Ovary (tissue), 9 donors: ENCODE measurements around the gene DKKL1. TPM values are rescaled to one million over a fixed set of nuclear protein-coding genes. Genes with fewer than 3 reads are reported as not detected.

Experiments
- DNase-seq, 5 donors: peaks; one replicate each; pipeline ENCODE4 v3.0.0-alpha.2; 2019 to 2020
- H3K27ac ChIP-seq, 2 donors: fragments of 200-600 bp; one replicate each; pipeline versions ENCODE4 v1.5.1 to v1.8.0; 2019 to 2022
- H3K27me3 ChIP-seq: fragments of 200-600 bp; one replicate; pipeline ENCODE4 v1.8.0; 2022
- H3K36me3 ChIP-seq: fragments of 200-600 bp; sonication (generic); one replicate; pipeline ENCODE4 v1.5.1; 2019
- H3K4me1 ChIP-seq: one replicate; pipeline ENCODE4 v1.8.1; 2013; ENCODE audit warnings: mild to moderate bottlenecking, moderate library complexity; ENCODE audit not compliant: insufficient read depth
- H3K4me3 ChIP-seq: fragments of 200-600 bp; sonication (generic); one replicate; pipeline ENCODE4 v1.5.1; 2017
- H3K9me3 ChIP-seq, 2 donors: fragments of 200-600 bp in 1 of 2; sonication (generic) in 1 of 2; one replicate each; pipeline versions ENCODE4 v1.5.1 to v1.8.1; 2013 to 2019; ENCODE audit warnings: mild to moderate bottlenecking in 1 of 2, moderate library complexity in 1 of 2
- EP300 ChIP-seq: sonication (generic); formaldehyde crosslinking; IDR thresholded peaks from one replicate; pipeline ENCODE4 v1.6.1; 2017; ENCODE audit warnings: antibody characterized with exemption
- POLR2A ChIP-seq: fragments of 450-650 bp; IDR thresholded peaks from one replicate; pipeline ENCODE4 v1.6.1; 2017; ENCODE audit warnings: antibody characterized with exemption, mild to moderate bottlenecking, moderate library complexity
- WGBS, 3 donors: extraction: QIAGEN DNeasy Blood & Tissue Kit in 1 of 3; methylation state at CpG; one replicate each; pipeline versions ENCODE4 v1.1.5 to v1.1.7; 2013 to 2017; 5-methylcytosine and 5-hydroxymethylcytosine counted together
- intact Hi-C, 4 donors: fragments of 100-400 bp; cut with DNase I; formaldehyde crosslinking; loops; one replicate each; pipeline versions ENCODE4 v1.11.0 to v1.15.1; 2022 to 2023
- polyA plus RNA-seq, 2 donors: library from polyadenylated mRNA; stranded (reverse); fragments of 200-250 nt in 1 of 2; fragments of 350-450 nt in 1 of 2; fragmentation: Illumina TruSeq in 1 of 2; extraction: RNeasy Lipid Tissue Mini Kit (QIAGEN cat#74804) in 1 of 2; gene quantifications; one replicate each; pipeline ENCODE4 v1.2.3, GENCODE V29; 2013 to 2014
- total RNA-seq, 7 donors: library from RNA; depleted of rRNA in 2 of 7; stranded (reverse); fragments of >200 nt in 2 of 7; fragmentation: NEBNext Ultra II Directional in 3 of 7; extraction: Animal tissue kit (Norgen Biotek cat#: 25700) in 3 of 7; gene quantifications; one replicate each; pipeline versions ENCODE4 v1.1.0 to v1.2.4, GENCODE V29; 2016 to 2023
- TF ChIP-seq, protein P1 (sequence below), 3 donors: fragments of 450-650 bp in 2 of 3; fragments of 200-600 bp in 1 of 3; IDR thresholded peaks; one replicate each; pipeline versions ENCODE4 v1.5.1 to v1.8.0; 2016 to 2022; ENCODE audit warnings: antibody characterized with exemption in 3 of 3, mild to moderate bottlenecking in 1 of 3
- donor health status: DM: no; HTN: no; CAD: no; lungs with moderate emphysema.
- donor health status: DM: no; HTN: no; CAD: no.
- donor health status: Bipolar disorder and iron deficiency.
- donor health status: DM: yes; HTN: yes; CAD: no.
- donor health status: DM: no; HTN: no; CAD: no.
- donor health status: DM: yes; HTN: yes; CAD: no.

DKKL1 gene
- total and polyA plus RNA-seq, 9 donors: 0.22 to 2.4 (median 1.1) TPM; not detected in 1

DNA sequence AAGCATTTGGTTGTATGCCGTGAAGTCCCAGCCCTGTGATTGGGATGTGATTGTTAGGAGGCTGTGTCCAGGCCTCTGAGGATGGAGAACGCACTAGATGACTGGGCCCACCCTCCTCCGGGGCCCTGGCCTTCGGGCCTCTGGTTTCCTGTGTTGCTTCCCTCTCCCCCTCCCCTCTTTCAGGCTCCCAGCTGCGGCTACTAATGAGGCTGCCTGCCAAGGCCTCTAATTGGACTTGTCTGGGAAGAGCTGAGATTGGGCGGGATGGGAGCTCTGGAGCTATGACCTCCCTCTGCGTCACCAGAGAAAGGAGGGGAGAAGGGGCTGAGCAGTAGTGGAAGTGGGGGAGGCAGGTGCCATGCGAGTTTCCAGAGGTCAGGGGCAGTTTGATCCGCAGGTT is 49.7 kb downstream of the DKKL1 start:
- H3K9me3 ChIP-seq: no peaks in the 10 kb centered on the region
- no peak for DNase-seq
- TF ChIP-seq POLR2A (no peak), EP300 (no peak)
- TF ChIP-seq, protein P1, sequence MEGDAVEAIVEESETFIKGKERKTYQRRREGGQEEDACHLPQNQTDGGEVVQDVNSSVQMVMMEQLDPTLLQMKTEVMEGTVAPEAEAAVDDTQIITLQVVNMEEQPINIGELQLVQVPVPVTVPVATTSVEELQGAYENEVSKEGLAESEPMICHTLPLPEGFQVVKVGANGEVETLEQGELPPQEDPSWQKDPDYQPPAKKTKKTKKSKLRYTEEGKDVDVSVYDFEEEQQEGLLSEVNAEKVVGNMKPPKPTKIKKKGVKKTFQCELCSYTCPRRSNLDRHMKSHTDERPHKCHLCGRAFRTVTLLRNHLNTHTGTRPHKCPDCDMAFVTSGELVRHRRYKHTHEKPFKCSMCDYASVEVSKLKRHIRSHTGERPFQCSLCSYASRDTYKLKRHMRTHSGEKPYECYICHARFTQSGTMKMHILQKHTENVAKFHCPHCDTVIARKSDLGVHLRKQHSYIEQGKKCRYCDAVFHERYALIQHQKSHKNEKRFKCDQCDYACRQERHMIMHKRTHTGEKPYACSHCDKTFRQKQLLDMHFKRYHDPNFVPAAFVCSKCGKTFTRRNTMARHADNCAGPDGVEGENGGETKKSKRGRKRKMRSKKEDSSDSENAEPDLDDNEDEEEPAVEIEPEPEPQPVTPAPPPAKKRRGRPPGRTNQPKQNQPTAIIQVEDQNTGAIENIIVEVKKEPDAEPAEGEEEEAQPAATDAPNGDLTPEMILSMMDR (IDR thresholded peaks at IDR 0.05): no peak
- intact Hi-C loops: no loop called here
- H3K36me3 ChIP-seq: no peaks in the 10 kb centered on the region
- WGBS, 3 donors: 15 to 44% (median 28%) methylated on average over 9 of the region's 9 CpGs
- H3K4me3 ChIP-seq: no peak overlapping the region
- no peak overlapping the region for H3K27ac ChIP-seq
- H3K27me3 ChIP-seq: no peaks in the 10 kb centered on the region
- no peaks in the 10 kb centered on the region for H3K4me1 ChIP-seq

DNA sequence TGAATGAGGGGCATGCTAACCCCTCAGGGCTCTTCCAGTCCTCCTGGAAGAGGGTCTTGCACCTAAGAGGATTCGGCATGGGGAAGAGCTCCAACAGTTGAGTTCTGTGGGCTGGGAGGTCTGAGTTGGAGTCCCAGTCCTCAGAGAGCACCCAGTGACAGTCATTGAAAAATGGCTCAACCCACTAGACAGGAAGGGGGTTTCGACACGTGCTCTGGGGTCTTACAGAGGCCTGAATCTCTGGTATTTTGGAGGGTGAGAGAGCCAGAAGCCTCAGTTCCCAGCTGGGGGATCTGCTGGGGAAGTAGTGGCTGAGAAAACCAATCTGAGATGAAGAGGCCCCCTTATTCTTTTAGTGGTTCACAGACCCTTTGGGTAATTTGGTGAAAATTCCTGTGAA is 50.6 kb downstream of the DKKL1 start:
- no peak for DNase-seq
- H3K27ac ChIP-seq: no peak overlapping the region
- 84 to 90% (median 87%) methylated on average over 3 of the region's 3 CpGs for WGBS, 3 donors
- intact Hi-C loops: no loop called here
- no peaks in the 10 kb centered on the region for H3K4me1 ChIP-seq
- no peaks in the 10 kb centered on the region for H3K9me3 ChIP-seq
- TF ChIP-seq, protein P1 (IDR thresholded peaks at IDR 0.05): no peak
- TF ChIP-seq EP300 (no peak), POLR2A (no peak)
- no peak overlapping the region for H3K4me3 ChIP-seq
- H3K36me3 ChIP-seq: no peaks in the 10 kb centered on the region
- H3K27me3 ChIP-seq: no peaks in the 10 kb centered on the region

DNA sequence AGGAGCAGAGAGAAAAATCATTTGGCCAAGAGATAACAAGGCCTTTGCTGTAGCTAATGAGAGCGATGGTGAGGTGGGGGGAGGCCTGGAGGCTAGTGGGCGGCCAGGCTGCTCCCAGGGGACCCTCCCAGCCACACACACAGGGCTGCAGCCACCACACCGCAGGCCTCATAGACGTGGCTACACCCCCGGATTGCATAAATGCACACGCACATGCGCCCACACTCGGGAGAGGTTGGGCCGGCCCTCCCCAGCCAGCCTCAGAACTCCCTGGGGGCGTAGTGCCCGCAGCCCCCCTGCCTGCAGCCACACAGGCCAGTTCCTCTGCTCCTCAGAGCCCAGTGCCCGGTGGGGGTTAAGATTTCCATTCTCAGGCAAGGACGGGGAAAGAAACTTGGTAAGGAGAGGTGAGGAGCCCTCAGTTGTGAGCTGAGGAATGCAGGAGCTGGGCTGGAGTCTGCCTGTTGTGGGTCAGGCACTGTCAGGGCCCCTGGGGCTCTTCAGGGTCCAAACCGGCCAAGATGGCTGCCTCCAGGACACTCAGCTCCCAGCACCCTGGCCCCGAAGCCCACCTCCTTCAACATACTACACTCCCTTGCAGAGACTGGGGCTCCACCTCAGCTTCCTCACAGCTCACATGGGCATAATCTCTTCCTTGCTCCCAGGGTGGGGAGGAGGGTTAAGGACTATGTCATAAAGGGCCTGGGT is 51.6 kb downstream of the DKKL1 start:
- H3K9me3 ChIP-seq: no peaks in the 10 kb centered on the region
- no peaks in the 10 kb centered on the region for H3K27me3 ChIP-seq
- TF ChIP-seq EP300 (no peak), POLR2A (no peak)
- TF ChIP-seq, protein P1 (IDR thresholded peaks at IDR 0.05): no peak
- no peaks in the 10 kb centered on the region for H3K4me1 ChIP-seq
- H3K27ac ChIP-seq: no peak overlapping the region
- WGBS, 3 donors: 26 to 38% (median 31%) methylated on average over 15 of the region's 15 CpGs
- DNase-seq: no peak
- no peaks in the 10 kb centered on the region for H3K36me3 ChIP-seq
- intact Hi-C loops: no loop called here
- no peak overlapping the region for H3K4me3 ChIP-seq

DNA sequence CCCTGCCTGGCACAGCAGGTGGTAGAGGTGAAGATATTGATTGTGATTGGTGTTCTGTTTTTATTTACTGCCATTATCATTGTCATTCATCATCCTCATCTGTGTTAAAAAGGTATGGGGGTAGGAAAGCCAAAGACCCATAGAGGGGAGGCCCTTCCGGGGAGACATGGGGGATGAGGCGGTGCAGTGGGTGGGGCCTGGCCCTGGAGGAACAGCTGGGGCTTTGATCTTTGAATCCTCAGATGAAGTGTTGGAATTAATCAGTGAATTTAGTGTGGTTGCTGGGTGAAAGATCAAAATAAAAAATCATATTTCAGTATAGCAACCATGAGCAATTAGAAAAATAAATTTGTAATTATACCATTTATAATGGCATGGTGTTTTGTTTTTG is 52.1 kb downstream of the DKKL1 start:
- 67 to 70% (median 68%) methylated on average over 2 of the region's 2 CpGs for WGBS, 3 donors
- TF ChIP-seq EP300 (no peak), POLR2A (no peak)
- TF ChIP-seq, protein P1 (IDR thresholded peaks at IDR 0.05): no peak
- H3K27ac ChIP-seq: no peak overlapping the region
- DNase-seq: no peak
- H3K36me3 ChIP-seq: no peaks in the 10 kb centered on the region
- H3K4me3 ChIP-seq: no peak overlapping the region
- intact Hi-C loops: no loop called here
- no peaks in the 10 kb centered on the region for H3K4me1 ChIP-seq
- H3K9me3 ChIP-seq: no peaks in the 10 kb centered on the region
- H3K27me3 ChIP-seq: no peaks in the 10 kb centered on the region
